Common myeloid progenitor, CD34-positive (primary cell): ENCODE results near the gene FLT4. TPM values are rescaled to one million over a fixed set of nuclear protein-coding genes. Genes with fewer than 3 reads are reported as not detected.
A peak's percentile ranks its signal among the peaks of the same experiment; 100 is the strongest.

Source experiments
- CTCF ChIA-PET: fragments of 350-600 bp; sonication (Branson Sonifier 250); formaldehyde crosslinking; loops from one replicate; lab custom pipeline; 2021; ENCODE audit warnings: antibody characterized with exemption; lab: Charles Lee
- POLR2A ChIA-PET: fragments of 350-600 bp; sonication (Branson Sonifier 250); formaldehyde crosslinking; loops from one replicate; lab custom pipeline; 2021; ENCODE audit warnings: antibody characterized with exemption; lab: Charles Lee
- DNase-seq, 3 donors: peaks; one replicate each; pipeline versions ENCODE4 v3.0.0 to v3.0.0-alpha.2; 2013
- H3K27ac ChIP-seq, 2 experiments: 1 replicate in 1 of 2; 2 replicates in 1 of 2; pipeline ENCODE4 v1.7.0; 2013; ENCODE audit warnings: inconsistent platforms in 2 of 2, low read length in 2 of 2, mild to moderate bottlenecking in 2 of 2, low read depth in 1 of 2, moderate library complexity in 1 of 2; ENCODE audit not compliant: severe bottlenecking in 2 of 2, insufficient read depth in 1 of 2, poor library complexity in 1 of 2
- H3K27me3 ChIP-seq, 5 experiments: replicated peaks in 2 of 5; 1 replicate in 3 of 5; 2 replicates in 2 of 5; pipeline versions ENCODE4 v1.6.1 to v1.7.0; 2013; ENCODE audit warnings: low read length in 4 of 5, mild to moderate bottlenecking in 2 of 5, moderate library complexity in 2 of 5, inconsistent platforms in 1 of 5; ENCODE audit not compliant: insufficient read depth in 5 of 5, control insufficient read depth in 4 of 5
- H3K36me3 ChIP-seq, 4 experiments: 1 replicate in 2 of 4; 2 replicates in 2 of 4; pipeline versions ENCODE4 v1.6.1 to v1.7.0; 2013; ENCODE audit warnings: low read length in 3 of 4, control low read depth in 1 of 4, mild to moderate bottlenecking in 1 of 4; ENCODE audit not compliant: control insufficient read depth in 4 of 4, insufficient read depth in 4 of 4
- H3K4me1 ChIP-seq, 4 experiments: 1 replicate in 3 of 4; 2 replicates in 1 of 4; pipeline versions ENCODE4 v1.6.1 to v1.7.1; 2013; ENCODE audit warnings: low read length in 3 of 4, mild to moderate bottlenecking in 3 of 4, control low read depth in 1 of 4, inconsistent platforms in 1 of 4, moderate library complexity in 1 of 4; ENCODE audit not compliant: control insufficient read depth in 4 of 4, insufficient read depth in 4 of 4; ENCODE audit errors: control extremely low read depth in 1 of 4
- H3K4me3 ChIP-seq, 7 experiments: 1 replicate in 4 of 7; 2 replicates in 3 of 7; pipeline versions ENCODE4 v1.5.1 to v1.7.0; 2013; ENCODE audit warnings: mild to moderate bottlenecking in 7 of 7, low read length in 6 of 7, moderate library complexity in 6 of 7, inconsistent platforms in 2 of 7, low read depth in 2 of 7, control low read depth in 1 of 7; ENCODE audit not compliant: insufficient read depth in 4 of 7, control insufficient read depth in 1 of 7; ENCODE audit errors: extremely low read depth in 1 of 7
- H3K9me3 ChIP-seq, 5 experiments: 1 replicate in 4 of 5; 2 replicates in 1 of 5; pipeline versions ENCODE4 v1.6.1 to v1.7.1; 2013; ENCODE audit warnings: low read length in 4 of 5, mild to moderate bottlenecking in 2 of 5, inconsistent platforms in 1 of 5, low read depth in 1 of 5, moderate library complexity in 1 of 5; ENCODE audit not compliant: control insufficient read depth in 4 of 5, insufficient read depth in 2 of 5; ENCODE audit errors: control extremely low read depth in 1 of 5
- WGBS: methylation state at CpG from one replicate; pipeline ENCODE4 v1.1.5; 2013; ENCODE audit not compliant: insufficient coverage; 5-methylcytosine and 5-hydroxymethylcytosine counted together
- polyA plus RNA-seq: library from polyadenylated mRNA; unstranded; fragments of 120-200 nt; gene quantifications from one replicate; pipeline ENCODE4 v1.2.1, GENCODE V29; 2013

FLT4 gene
- 0.04 TPM for polyA plus RNA-seq

DNA sequence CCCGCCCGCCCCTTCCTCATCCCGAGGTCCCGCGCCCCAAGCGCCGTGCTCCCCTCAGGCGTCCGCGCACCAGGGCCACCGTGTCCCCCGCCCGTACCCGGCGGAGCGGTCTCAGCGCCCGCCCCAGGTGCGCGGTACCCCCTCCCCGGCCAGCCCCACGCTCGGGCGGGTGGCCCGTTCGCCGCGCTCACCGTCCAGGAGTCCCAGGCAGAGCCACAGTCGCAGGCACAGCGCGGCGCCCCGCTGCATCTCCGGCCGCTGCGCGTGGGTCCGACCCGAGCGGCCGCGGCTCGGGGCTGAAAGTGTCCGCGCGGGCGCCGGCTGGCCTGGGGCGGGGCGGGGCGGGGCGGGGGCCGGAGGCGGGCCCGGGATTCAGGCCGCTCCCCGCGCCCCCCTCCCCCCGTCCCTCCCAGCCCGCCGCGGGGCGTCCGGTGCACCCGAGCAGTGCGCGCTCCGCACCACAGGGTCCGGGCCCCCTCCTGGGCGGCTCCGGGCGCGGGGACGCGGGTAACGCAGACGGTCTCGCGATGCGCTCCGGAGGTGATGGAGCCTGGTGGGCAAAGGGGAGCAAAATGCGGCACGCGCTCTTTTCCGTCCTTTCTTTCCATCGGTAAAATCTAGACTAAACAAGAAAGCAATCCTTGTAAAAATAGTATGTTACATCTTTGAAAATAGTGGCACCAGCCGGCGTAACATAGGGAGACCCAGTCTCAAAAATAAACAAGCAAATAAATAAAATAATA, at the start of gene FLT4:
Gene FLT4 (minus strand): TSS at position 304 of the 743 bp plus-strand sequence. CDS start 55 bp downstream, at position 249.
- Histone ChIP-seq H3K4me1 (peaks cover 0 to 22% (median 15%) of the 10 kb centered on the region in 4 experiments), H3K36me3 (no peaks in the 10 kb centered on the region), H3K27me3 (peaks cover 3 to 85% (median 24%) of the 10 kb centered on the region in 5 experiments), H3K4me3 (peak within 1 kb of the TSS; percentile 2 to 73 (median 58)), H3K9me3 (no peaks in the 10 kb centered on the region), H3K27ac (no peak within 1 kb of the TSS)
- 0% methylated on average over 29 of the region's 89 CpGs for WGBS
- ChIA-PET POLR2A (no interaction called here), CTCF (interaction anchor here (1.0 kb wide), 1 partner anchor 17 kb away, joined by 3 read pairs; no protein-coding TSS in a partner anchor)
- DNase-seq = peak in 2 of 3 donors; percentile 11 to 18

DNA sequence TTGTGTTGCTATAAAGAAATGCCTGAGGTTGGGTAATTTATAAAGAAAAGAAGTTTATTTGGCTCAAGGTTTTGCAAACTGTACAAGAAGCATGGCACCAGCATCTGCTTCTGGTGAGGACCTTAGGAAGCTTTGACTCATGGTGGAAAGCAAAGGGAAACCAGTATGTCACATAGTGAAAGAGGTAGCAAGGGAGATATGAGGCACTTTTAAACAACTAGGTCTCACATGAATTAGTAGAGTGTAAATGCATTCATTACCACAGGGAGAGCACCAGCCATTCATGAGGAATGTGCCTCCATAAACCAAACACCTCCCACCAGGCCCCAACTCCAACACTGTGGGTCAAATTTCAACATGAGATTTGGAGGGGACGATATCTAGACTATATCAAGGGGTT, 49.6 kb upstream of the FLT4 start:
- no peak for DNase-seq
- Histone ChIP-seq H3K4me3 (no peak overlapping the region), H3K27ac (no peak overlapping the region), H3K27me3 (peaks cover 0 to 4% (median 0%) of the 10 kb centered on the region in 5 experiments), H3K36me3 (no peaks in the 10 kb centered on the region), H3K9me3 (peaks cover 1 to 7% (median 3%) of the 10 kb centered on the region in 5 experiments), H3K4me1 (no peaks in the 10 kb centered on the region)
- no CpG with 5 or more reads among the region's 1 CpG for WGBS
- POLR2A ChIA-PET = no interaction called here
- CTCF ChIA-PET = no interaction called here

DNA sequence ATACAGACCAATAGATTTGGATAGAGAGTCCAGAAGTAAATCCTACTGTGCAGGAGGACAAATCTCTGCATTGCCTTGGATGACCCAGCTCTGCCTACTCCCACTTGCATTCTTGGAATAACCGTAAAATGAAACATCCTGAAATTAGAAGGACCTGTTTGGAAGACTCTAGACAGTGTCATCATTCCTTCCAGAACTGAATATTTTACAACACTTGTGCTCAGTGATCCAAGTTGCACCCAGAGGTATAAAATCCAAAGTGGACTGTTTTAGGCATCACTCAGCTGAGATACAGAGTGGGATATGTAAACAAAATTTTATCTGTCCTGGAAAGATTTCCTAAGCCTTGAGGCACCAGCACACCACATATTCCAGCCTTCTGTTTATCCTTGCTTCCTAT, 46.7 kb upstream of the FLT4 start:
- Histone ChIP-seq H3K27ac (no peak overlapping the region), H3K36me3 (no peaks in the 10 kb centered on the region), H3K27me3 (peaks cover 0 to 16% (median 4%) of the 10 kb centered on the region in 5 experiments), H3K9me3 (peaks cover 1 to 7% (median 3%) of the 10 kb centered on the region in 5 experiments), H3K4me3 (no peak overlapping the region), H3K4me1 (no peaks in the 10 kb centered on the region)
- POLR2A ChIA-PET = no interaction called here
- DNase-seq = no peak
- WGBS = 100% methylated on average over 1 of the region's 1 CpG
- CTCF ChIA-PET = no interaction called here

DNA sequence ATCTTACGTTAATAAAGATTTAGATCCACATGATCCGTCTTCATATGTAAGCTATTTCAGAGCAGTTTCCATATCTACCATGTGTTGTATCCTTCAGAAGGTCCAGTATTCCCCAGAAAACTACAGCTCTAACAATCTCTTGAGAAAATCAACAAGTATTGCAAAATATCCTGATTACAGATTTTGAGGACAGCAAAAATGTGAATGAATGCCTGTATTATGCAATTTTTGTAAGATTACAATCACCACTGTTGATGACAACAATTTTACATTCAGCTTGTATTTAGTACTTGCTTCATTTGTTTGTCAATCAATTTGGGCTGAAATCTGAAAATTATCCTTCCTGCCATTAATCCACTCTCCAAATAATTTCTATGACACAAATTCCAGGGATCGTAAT, 43.0 kb upstream of the FLT4 start:
- H3K9me3 ChIP-seq = peaks cover 0 to 4% (median 2%) of the 10 kb centered on the region in 5 experiments
- no peak overlapping the region for H3K4me3 ChIP-seq
- H3K36me3 ChIP-seq = no peaks in the 10 kb centered on the region
- POLR2A ChIA-PET = no interaction called here
- peaks cover 0 to 16% (median 0%) of the 10 kb centered on the region in 5 experiments for H3K27me3 ChIP-seq
- H3K4me1 ChIP-seq = peaks cover 0 to 9% (median 4%) of the 10 kb centered on the region in 4 experiments
- CTCF ChIA-PET = no interaction called here
- DNase-seq = no peak
- H3K27ac ChIP-seq = no peak overlapping the region
- 50% methylated on average over 2 of the region's 3 CpGs for WGBS

DNA sequence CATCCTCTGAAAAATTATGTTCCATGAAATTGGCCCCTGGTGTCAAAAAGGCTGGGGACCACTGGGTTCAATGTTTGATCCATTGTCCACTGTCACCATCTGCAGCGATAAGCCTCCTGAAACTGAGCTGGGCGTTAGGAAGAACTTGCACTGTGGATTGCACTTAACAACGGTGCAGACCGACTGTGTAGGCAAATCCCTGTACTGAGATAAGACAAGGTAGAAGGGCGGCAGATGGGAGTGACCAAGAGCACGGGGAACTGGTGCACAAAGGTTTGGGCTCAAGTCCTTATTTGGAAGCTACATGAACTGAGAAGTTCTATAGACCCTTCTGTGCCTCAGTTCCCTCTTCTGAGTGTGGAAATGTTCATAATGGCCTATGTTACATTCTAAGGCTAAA, 41.6 kb upstream of the FLT4 start:
- no peak overlapping the region for H3K27ac ChIP-seq
- WGBS = 84% methylated on average over 5 of the region's 6 CpGs

DNA sequence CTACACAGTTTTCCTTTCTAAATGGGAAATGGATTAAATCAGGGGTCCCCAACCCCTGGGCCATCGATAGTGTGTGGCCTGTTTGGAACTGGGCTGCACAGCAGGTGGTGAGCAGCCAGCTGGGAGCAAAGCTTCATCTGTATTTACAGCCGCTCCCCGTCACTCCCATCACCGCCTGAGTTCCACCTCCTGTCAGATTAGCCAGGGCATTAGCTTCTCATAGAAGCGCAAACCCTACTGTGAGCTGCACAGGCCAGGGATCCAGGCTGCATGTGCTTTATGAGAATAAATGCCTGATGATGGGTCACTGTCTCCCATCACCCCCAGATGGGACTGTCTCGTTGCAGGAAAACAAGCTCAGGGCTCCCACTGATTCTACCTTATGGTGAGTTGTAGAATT, 41.2 kb upstream of the FLT4 start:
- ChIA-PET POLR2A (no interaction called here), CTCF (no interaction called here)
- H3K27ac ChIP-seq = no peak overlapping the region
- H3K4me1 ChIP-seq = peaks cover 0 to 9% (median 4%) of the 10 kb centered on the region in 4 experiments
- H3K4me3 ChIP-seq = no peak overlapping the region
- peaks cover 0 to 1% (median 0%) of the 10 kb centered on the region in 5 experiments for H3K9me3 ChIP-seq
- no peak for DNase-seq
- H3K36me3 ChIP-seq = no peaks in the 10 kb centered on the region
- 94% methylated on average over 2 of the region's 6 CpGs for WGBS
- peaks cover 0 to 17% (median under 1%) of the 10 kb centered on the region in 5 experiments for H3K27me3 ChIP-seq

More for the DNA sequence above, 41.6 kb upstream of the FLT4 start:
- Histone ChIP-seq H3K36me3 (no peaks in the 10 kb centered on the region), H3K4me3 (no peak overlapping the region), H3K4me1 (peaks cover 0 to 9% (median 4%) of the 10 kb centered on the region in 4 experiments), H3K9me3 (peaks cover 0 to 3% (median 2%) of the 10 kb centered on the region in 5 experiments), H3K27me3 (peaks cover 0 to 17% (median 0%) of the 10 kb centered on the region in 5 experiments)
- CTCF ChIA-PET = no interaction called here
- POLR2A ChIA-PET = no interaction called here
- no peak for DNase-seq

DNA sequence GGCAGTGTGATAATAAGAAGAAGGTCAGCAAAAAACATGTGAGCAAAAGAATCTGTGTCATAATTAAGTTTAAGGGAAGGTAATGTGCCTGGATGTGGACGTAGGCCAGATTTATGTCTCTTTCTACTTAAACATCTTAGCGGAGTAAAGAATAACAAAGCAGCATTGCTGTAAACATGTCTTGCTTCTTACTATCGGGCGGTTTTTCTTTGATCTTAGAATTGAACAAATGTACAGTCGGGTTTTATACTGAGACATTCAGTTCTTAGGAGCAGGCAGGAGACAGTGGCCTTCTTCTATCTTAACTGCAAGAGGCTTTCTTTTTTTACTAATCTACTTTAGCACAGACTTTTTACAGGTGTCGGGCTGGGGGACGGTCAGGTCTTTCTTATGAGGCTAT, 40.4 kb upstream of the FLT4 start:
- WGBS = 84% methylated on average over 4 of the region's 7 CpGs
- ChIA-PET POLR2A (no interaction called here), CTCF (no interaction called here)
- Histone ChIP-seq H3K9me3 (no peaks in the 10 kb centered on the region), H3K27me3 (peaks cover 0 to 20% (median 2%) of the 10 kb centered on the region in 5 experiments), H3K27ac (no peak overlapping the region), H3K36me3 (no peaks in the 10 kb centered on the region), H3K4me3 (no peak overlapping the region), H3K4me1 (peaks cover 0 to 9% (median 4%) of the 10 kb centered on the region in 4 experiments)
- DNase-seq = no peak
